GM18507 (cell line): ENCODE measurements around the gene APLNR.

ENCODE experiments used
- DNase-seq: peaks from one replicate; pipeline ENCODE4 v3.0.0; 2011; ENCODE audit warnings: low read depth; ENCODE audit not compliant: insufficient read length; ENCODE audit errors: extremely low spot score
- FAIRE-seq: peaks from 2 replicates; lab custom pipeline; 2011; peaks lifted over from hg19 to GRCh38; lab: Jason Lieb, UNC

The APLNR gene

DNA sequence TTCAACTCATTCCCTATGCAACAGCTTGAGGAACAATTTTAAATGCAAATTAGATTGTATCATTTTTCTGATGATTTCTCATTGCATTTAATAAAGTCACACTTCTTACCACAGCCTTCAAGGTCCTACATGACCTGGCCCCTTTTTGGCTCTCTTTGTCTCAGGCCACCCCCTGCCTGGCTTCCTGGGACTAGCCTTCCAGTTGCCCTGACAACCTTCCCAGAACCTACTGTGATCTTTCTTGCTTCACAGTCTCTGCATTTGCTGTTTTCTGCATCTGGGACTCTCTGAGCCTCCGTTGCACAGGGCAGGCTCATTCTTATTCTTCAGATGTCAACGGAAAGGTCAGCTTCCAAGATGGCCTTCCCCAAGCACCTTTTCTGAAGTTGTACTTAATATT lies 12.9 kb downstream of the APLNR start:
- FAIRE-seq (no peak), DNase-seq (no peak)

DNA sequence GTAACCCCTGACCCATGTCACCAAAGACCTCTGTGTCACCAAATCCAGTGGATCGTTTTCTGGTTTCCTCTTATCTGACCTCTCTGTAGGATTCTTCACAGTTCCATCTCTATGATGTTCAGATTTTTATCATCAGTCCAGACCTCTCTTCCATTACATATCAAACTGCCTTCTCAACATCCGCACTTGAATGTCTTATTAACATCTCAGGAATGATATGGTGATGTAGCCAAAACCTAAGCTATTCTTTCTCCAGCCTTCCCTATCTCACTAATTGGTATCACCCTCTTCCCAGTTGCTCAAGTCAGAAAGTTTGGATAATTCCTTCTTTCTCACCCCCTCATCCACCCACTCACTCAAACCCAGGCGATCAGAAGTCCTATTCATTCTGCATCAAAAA lies 13.4 kb downstream of the APLNR start:
- FAIRE-seq (no peak), DNase-seq (no peak)

DNA sequence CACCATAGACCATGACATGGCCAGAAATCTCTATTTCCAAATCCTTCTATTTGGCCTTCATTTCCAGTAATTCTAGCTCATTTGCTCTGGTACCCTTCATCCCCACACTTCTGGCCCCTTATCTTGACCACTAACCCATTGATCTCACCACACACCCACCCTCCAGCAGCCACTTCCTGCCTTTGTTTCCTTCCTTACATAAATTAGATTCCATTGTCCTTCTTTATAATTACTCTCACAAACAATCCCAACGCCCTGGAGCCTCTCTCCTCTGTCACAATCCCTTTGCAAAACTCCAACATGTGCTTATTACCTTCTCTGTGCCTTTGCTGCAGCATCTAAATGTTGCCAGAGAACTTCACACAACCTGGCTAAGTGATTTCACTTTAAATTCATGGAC lies 14.8 kb downstream of the APLNR start:
- FAIRE-seq: no peak
- no peak for DNase-seq

DNA sequence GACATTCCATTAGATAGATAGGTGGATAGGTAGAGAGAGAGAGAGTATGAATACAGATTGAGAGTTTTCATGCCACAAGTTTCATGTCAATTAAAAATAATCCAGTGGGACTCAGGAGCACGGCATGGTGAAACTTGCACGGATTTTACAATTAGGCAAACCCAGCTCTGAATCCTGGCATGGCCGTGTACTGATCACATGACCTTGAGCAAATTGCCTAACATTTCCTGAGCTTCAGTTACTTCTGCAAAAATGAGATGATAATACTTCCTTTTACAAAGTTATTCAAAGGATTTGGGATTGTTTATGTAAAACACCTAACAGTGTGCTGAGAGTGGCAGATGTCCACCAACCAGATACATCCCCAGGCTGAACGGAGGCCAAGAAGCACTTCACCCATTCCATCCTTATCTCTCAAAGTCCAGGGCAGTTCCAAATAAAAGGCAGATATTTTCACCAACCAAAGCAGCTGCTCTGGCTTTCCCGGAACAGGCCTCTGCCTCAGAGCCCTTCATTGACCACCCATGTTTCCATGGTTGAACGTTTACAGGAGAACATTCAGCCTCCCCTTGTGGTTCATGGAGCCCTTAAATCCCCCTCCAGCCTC lies 17.9 kb downstream of the APLNR start:
- DNase-seq: no peak
- no peak for FAIRE-seq

DNA sequence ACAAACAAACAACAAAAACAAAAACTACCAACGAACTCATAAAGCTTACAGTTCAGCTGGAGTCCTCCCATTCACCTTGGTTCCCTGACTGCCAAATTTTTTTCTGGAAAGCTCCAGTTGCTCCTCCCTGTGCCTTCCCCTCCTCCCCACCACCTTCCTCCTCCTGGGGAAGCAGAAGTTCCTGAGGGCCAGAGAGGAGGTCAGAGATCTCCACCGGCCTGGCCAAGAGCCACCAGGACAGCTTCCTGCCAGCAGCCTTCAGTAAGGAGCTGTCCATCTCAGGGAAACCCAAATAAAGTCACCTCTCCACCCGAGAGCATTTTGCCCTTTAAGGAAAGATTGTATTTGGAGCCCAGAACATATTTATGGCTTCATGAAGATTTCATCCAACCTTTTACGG lies 20.0 kb downstream of the APLNR start:
- DNase-seq: no peak
- no peak for FAIRE-seq

DNA sequence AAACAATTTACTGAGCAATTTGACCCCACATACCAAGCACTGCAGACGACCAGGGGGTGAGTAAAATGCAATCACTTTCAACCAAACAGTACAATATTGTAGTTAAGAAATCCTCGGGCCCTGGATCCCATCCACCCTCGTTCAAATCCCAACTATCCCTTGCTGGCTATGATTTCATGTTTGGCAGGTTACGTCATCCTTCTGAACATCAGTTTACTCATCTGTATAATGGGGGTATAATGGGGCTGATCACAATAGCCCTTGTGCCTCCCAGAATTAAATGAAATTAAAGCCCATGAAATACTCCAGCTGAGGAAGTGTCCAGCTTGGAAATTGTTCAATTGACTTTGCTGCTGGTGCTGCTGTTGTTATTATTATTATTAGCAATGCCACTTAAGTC lies 20.6 kb downstream of the APLNR start:
- FAIRE-seq: no peak
- no peak for DNase-seq

DNA sequence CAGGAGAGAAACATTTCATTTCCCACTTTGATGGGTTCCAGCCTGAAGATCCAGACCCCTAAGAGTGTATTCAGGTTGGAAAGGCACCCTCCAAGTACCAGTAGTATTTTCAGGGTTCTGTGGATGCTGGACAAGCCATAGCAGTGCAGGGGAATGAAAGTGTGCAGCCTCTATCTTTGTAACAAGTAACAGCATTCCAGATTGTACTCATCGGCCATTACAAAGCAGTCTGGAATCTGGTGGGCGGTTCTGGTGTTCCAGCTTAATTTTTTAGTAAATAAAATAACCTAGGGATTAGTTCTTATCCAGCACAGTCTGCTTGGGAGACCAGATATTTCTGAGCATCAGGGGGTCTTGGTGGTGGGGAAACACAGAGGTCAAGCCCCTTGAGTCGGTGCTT lies 22.6 kb downstream of the APLNR start:
- FAIRE-seq (no peak), DNase-seq (no peak)

DNA sequence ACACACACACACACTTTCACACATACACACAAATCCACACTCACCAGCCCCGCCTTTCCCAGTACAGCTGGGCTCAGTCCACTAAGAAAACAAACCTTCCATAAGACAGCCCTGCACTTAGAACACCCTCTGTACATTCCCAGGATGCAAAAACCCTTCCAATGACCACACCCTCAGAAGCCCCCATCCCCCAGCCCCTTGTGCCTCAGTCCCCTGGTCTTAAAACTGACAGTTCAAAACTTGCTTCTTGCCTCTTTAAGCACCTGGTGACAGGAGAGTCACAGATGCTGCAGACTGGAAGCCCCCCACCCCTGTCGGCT lies 23.0 kb downstream of the APLNR start:
- FAIRE-seq: no peak
- DNase-seq: no peak

DNA sequence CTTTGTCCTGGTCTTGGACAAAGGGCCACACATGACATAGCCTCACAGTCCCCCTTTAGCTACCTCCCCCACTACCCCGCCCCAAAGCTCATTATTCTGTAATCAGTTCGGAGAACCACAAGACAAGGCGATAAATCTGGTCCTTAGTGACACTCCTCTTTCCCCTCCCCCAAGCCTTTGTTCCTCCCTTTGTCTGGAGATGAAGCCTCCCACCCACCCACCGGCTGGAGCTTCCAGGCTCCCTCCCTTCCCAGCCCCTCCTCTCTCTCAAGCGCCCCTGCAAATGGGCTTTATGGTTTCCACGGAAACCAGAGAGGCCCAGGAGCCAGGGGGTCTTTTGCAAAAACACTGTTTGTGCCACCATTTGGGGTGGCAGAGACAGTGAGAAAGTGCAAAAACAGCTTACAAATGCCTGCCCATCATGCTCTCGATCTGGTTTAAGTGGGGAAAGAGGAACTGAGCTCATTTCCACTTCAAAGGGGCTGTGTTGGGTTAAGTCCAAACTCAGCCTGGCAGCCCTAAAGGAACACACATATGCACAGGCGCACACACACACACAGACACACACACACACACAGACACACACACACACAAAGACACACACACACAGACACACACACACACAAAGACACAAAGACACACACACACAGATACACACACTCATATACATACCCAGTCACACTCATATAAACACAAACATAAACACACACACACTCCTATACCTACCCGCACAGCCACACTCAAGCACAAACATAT lies 23.5 kb downstream of the APLNR start:
- no peak for FAIRE-seq
- DNase-seq: no peak

DNA sequence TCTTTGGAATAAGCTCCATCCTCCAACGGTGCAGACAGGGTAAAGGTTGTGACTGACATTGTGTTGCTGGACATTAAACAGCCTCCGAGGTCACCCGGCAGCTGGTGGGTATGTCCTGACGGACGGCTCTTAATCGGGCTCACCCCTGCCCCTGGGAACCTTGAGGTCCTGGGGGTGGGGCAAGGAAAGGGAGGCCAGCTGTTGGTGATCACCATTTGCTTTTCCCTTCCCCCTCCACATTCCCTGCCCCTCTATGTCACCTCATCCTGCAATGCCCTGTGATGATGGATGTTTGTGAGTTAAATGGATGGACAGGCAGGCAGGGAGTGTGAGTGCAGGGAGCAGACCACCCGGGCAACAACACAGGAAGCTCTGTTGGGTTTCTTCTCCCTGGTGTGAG lies 26.3 kb downstream of the APLNR start:
- DNase-seq (no peak), FAIRE-seq (no peak)

DNA sequence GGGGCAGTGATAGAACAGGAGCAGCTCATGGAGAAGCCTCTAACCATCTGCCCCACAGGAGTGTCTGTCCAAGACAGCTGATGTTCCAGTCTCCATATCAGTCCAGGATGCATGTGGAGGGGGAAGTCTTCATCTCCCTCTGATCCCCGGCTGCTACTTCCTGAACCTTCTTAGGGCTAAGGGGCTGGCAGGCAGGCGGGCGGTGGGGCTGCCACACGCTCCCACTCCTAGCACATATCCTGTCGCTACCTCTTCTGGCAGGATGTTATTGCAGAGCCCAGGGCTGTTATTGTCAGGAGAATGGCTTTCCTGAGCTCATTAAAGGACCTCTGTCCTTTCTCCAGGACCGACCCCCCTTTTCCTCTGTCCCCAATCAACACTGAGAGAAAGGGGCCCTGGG lies 29.9 kb downstream of the APLNR start:
- DNase-seq: no peak
- no peak for FAIRE-seq

DNA sequence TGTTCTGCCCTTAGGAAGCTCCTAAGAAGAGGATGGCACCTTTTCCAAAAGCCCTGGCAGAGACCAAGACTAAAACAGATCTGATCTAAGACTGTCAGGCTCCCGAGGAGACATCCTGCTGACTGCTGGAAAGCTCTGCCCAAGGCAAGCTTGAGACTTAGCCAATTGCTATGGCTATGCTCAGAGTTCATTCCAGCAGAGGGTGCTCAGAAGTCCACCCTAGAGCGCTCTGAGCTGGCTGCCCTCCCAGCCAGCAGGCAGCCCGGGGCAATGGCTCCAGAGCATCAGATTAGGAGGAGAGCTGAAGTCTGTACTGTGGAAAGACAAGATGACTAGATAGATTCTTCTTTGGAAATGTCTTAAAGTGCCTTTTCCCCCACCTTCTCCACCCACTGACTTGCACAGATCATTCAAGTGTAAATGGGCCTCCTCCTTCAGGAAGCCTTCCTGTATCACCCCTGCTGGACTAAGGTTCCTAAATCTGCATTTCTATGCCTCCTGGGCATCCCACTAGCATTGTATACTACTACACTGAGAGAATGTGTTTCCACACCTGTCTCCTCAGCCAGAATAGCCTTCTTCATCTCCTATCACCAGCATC lies 31.9 kb downstream of the APLNR start:
- FAIRE-seq (no peak), DNase-seq (no peak)

DNA sequence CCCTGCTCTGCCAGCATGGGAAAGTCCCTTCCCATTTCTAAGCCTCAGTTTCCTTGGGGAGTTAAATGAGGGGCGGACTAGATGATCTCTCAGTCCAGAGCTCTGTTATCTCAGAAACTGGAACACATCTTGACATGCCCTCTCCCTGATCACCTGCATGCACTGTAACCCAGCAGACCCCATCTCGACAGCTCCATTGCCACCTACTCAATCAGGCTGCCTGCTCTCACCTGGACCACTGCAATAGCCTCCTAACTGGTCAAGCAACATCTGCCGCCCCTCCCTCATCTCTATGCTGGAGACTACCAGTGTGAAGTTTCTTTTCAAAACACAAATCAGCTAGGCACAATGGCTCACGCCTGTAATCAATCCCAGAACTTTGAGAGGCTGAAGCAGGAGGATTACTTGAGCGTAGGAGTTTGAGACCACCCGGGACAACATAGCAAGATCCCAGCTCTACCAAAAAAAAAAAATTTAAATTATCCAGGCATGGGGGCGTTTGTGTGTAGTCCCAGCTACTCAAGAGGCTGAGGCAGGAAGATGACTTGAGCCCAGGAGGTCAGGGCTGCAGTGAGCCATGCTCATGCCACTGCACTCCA lies 33.1 kb downstream of the APLNR start:
- DNase-seq (no peak), FAIRE-seq (no peak)

DNA sequence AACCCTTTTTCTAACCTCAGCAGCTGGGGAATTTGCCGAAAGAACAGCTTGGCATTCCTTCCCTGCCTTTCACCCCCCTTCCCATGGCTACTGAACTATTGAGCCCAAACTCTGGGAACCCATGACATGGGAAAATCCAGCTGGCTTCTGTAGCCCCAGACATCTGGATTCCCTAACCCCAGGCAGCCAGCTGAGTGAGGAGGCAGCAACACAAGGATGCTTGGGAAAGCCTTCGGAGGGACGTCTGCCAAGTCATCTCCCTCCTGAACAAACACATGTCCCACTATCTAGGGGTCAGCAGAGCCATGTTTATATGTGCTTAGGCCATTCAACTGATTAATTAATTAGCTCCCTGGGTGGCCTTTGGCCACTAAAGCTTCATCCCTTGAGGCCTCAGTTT lies 33.7 kb downstream of the APLNR start:
- DNase-seq: no peak
- no peak for FAIRE-seq

DNA sequence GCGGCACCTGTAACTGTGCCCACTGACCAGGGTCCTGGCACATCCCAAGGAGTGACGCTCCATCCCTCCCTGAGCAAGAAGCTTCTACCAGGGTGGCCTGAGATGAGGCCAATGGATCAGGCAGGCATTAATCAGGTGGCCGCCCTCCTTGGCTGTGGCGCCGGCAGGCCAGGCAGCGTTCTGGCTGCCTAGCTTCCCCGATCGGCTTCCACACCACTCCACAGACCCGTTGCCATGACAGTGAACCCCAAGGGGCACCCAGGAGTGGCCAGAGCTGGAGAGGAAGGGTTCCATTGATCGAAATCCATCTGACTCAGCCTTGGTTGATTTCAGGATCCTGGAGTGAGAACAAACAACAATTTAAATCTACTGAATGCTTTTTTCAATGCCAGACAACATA lies 34.8 kb downstream of the APLNR start:
- no peak for FAIRE-seq
- DNase-seq: no peak

DNA sequence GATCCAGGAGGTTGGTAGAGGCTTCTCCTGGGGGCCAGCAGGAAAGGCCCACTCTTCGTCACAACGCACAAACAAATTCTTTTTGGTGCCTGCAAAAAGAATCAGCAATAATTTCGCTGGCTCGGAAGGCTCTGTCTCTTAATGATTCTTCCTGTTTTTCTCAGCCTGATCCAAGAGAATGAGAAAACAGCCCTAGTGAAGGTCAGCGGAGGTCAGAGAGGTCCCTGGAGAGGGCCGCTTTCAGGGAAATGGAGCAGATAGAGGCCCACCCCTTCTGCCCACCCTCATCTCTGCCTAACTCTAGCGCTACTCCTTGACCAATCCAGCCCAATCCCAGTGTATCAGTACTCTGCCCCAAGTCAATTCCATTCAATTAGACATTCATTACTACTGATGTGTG lies 36.1 kb downstream of the APLNR start:
- DNase-seq (no peak), FAIRE-seq (no peak)

DNA sequence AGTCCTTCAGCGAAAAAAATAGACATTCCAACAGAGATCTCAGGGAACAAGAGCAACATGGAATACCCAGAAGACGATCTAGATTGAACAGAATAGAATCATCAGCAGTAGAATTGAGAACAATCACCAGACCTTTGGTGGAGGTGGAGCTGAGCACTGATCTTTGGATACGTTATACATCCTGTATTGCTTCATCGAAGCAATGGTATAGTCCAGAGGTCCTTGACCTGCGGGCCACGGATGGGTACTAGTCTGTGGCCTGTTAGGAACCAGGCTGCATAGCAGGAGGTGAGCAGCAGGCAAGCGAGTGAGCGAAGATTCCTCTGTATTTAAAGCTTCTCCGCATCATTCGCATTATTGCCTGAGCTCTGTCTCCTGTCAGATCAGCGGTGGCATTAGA lies 37.7 kb downstream of the APLNR start:
- no peak for FAIRE-seq
- no peak for DNase-seq

DNA sequence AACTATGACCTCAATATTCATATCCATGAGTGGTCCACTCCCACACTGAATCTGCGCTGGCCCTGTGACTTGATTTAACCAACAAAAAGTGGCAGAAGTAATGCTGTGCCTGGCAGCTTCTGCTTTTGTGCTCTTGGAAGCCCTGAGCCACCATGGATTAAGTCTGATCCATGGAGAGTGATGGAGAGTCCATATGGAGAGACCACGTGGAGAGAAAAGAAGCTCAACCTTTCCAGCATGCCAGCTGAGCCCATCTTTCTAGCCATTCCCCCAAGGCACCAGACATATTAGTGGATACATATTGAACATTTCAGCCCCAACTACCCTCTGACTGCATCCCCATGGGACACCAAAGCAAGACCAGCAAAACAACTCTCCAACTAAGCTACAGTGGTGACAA lies 39.3 kb downstream of the APLNR start:
- DNase-seq (no peak), FAIRE-seq (no peak)

DNA sequence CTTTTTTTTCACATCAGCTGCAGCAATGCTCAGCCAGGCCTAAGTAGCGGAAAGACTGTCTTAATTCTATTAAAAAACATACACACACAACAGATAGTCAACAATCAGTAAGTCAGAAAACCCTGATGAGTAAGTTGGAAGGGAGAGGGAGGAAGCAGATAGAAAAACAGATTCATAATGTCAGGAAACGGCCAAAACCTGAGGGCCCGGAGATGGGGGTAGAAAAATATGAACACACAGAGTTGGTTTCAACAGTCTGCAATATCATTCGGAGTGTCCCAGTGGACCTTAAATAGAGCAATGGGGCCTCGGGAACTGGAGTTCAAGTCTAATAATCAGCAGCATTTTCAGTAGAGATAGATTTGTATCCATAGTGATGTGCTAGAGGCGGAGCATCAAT lies 40.5 kb downstream of the APLNR start:
- DNase-seq (no peak), FAIRE-seq (no peak)

DNA sequence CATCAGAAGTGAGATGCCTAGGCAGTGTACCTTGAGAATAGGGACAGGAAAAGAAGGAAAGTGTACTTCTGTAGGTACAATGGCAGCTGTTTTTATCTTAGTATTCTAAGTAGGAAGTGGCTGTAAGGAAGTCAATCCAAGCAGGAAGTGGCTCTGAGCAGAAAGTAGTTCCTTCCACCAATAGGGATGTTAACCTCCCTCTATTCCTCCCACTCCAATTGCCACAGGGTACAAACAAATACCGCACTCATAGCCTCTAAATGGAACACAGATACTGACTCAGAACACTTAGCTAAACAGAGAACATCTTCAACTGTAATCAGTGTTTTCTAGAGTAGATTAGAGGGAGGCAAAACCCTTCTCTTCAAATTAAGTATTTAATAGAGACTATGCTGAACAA lies 44.7 kb downstream of the APLNR start:
- FAIRE-seq (no peak), DNase-seq (no peak)
